K562 (cell line): ENCODE measurements around the gene SBNO1. TPM values are rescaled to one million over a fixed set of nuclear protein-coding genes. Genes with fewer than 3 reads are reported as not detected.

ENCODE experiments used
- CC2D1A ChIP-seq: fragments of 450-650 bp; IDR thresholded peaks from 2 replicates; pipeline ENCODE4 v1.6.1; 2017; ENCODE audit warnings: mild to moderate bottlenecking
- CEBPB ChIP-seq: fragments of 450-650 bp; IDR thresholded peaks from 2 replicates; pipeline ENCODE4 v1.6.1; 2016; ENCODE audit warnings: missing genetic modification characterization, missing compliant biosample characterization
- GTF3C2 ChIP-seq: IDR thresholded peaks from 3 replicates; pipeline ENCODE4 v1.6.1; 2011; ENCODE audit warnings: borderline replicate concordance, mild to moderate bottlenecking, moderate library complexity; ENCODE audit not compliant: insufficient read length; ENCODE audit errors: extremely low read depth
- HMG20B ChIP-seq: fragments of 250-450 bp; sonication (Bioruptor Pico); IDR thresholded peaks from 2 replicates; pipeline ENCODE4 v1.5.0; 2021; ENCODE audit warnings: mild to moderate bottlenecking
- POLR2A ChIP-seq: fragments of 450-650 bp; conservative IDR thresholded peaks from 2 replicates; pipeline ENCODE4 v1.6.1; 2016
- SMAD1 ChIP-seq: fragments of 150-350 bp; IDR thresholded peaks from 2 replicates; pipeline ENCODE4 v1.6.1; 2014; ENCODE audit warnings: low read length, low read depth; ENCODE audit not compliant: partially characterized antibody
- SP2 ChIP-seq: IDR thresholded peaks from 2 replicates; pipeline ENCODE4 v1.6.1; 2011; ENCODE audit warnings: mild to moderate bottlenecking, low read depth, low read length, moderate library complexity; ENCODE audit not compliant: poor library complexity, severe bottlenecking; ENCODE audit errors: extremely low read depth
- ZBTB40 ChIP-seq, 2 experiments: fragments of 450-650 bp in 1 of 2; sonication (generic) in 1 of 2; formaldehyde crosslinking in 1 of 2; IDR thresholded peaks; 2 replicates each; pipeline versions ENCODE4 v1.7.1 to v1.9.0; 2016 to 2022; ENCODE audit warnings: inconsistent platforms in 1 of 2, mild to moderate bottlenecking in 1 of 2, missing genetic modification reagents in 1 of 2
- ZNF511 ChIP-seq: sonication (generic); formaldehyde crosslinking; IDR thresholded peaks from 2 replicates; pipeline ENCODE4 v1.8.0; 2022; ENCODE audit warnings: mild to moderate bottlenecking, missing genetic modification reagents
- ZNF586 ChIP-seq: fragments of 450-650 bp; formaldehyde crosslinking; conservative IDR thresholded peaks from 2 replicates; pipeline ENCODE4 v1.4.0; 2020; ENCODE audit warnings: mild to moderate bottlenecking, moderate library complexity
- ZNF764 ChIP-seq: fragments of 250-450 bp; sonication (Bioruptor Pico); IDR thresholded peaks from 2 replicates; pipeline ENCODE4 v1.4.0; 2020; ENCODE audit warnings: low read depth, mild to moderate bottlenecking, moderate library complexity
- polyA plus RNA-seq, 8 experiments: library from polyadenylated mRNA; depleted of rRNA in 4 of 8; stranded (reverse) in 5 of 8; unstranded in 3 of 8; fragments of >200 nt; fragmentation: Nextera tagmentation in 2 of 8; fragmentation: Illumina TruSeq in 1 of 8; extraction: Ambion mirVana in 2 of 8; extraction: Trizol in 1 of 8; gene quantifications; 2 replicates each; pipeline versions ENCODE4 v1.2.1 to v1.2.3, GENCODE V29; 2011 to 2014; ENCODE audit warnings: inconsistent platforms in 1 of 8, missing spikeins in 1 of 8
- total RNA-seq, 7 experiments: library from RNA; depleted of rRNA in 6 of 7; stranded (reverse); fragments of >200 nt in 6 of 7; fragmentation: Illumina TruSeq in 2 of 7; extraction: Trizol in 2 of 7; gene quantifications; 2 replicates each; pipeline versions ENCODE4 v1.2.1 to v1.2.3, GENCODE V29; 2011 to 2021; ENCODE audit warnings: low replicate concordance in 1 of 7

SBNO1 gene
- total and polyA plus RNA-seq, 9 of the 15 experiments (the other 6 are each of a cell fraction or from before 2014, with no cell fraction given) = 14.9 to 77.1 (median 35.9) TPM

GRCh38 chr12:123365025-123365917 is 624 bp upstream of the SBNO1 start (continued):
- TF ChIP-seq ZBTB40 (IDR thresholded peaks at IDR 0.05) (0 out of 2 replicates have a peak, but pooled peaks have one; percentile 38), ZBTB40 (CRISPR knock-in tag; IDR thresholded peaks at IDR 0.05) (no peak), HMG20B (no peak), CEBPB (tag) (peak; percentile 65; the same call in 1 of the 2 replicates), ZNF764 (0 out of 2 replicates have a peak, but pooled peaks have one; percentile 38), ZNF586 (CRISPR knock-in tag) (no peak), SMAD1 (peak; percentile 46), POLR2A (peak; percentile 89), GTF3C2 (no peak), SP2 (no peak), CC2D1A (no peak), ZNF511 (CRISPR knock-in tag) (no peak)
